ENCODE results near the gene NADSYN1.

NADSYN1 gene

DNA sequence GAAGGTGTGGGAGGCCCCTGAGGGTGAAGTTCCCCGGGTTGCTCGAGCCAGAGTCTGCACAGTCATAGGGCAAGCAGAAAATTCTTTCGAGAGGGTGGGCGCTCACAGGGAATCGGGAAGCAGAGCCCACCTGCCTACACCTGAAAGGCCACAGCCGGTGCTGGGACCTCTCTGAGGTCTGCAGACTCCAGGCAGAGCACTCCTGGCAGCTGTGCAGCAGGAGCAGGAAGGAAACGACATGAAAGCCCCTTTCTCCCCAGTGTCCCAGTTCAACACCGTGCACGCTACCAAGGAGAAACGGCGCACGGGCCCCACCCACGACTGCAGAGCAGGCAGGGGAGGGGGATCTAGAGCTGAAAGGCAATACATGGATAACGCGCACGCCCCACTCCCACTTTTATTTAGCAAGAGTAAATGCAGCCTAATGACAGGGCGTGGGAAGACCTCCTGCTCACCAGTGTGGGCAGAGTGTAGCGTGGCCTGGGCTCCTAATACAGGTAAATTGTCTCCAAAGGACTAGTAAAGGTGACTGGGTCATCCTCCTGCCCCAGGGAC, 18.4 kb upstream of the NADSYN1 start:
- no peak for DNase-seq

DNA sequence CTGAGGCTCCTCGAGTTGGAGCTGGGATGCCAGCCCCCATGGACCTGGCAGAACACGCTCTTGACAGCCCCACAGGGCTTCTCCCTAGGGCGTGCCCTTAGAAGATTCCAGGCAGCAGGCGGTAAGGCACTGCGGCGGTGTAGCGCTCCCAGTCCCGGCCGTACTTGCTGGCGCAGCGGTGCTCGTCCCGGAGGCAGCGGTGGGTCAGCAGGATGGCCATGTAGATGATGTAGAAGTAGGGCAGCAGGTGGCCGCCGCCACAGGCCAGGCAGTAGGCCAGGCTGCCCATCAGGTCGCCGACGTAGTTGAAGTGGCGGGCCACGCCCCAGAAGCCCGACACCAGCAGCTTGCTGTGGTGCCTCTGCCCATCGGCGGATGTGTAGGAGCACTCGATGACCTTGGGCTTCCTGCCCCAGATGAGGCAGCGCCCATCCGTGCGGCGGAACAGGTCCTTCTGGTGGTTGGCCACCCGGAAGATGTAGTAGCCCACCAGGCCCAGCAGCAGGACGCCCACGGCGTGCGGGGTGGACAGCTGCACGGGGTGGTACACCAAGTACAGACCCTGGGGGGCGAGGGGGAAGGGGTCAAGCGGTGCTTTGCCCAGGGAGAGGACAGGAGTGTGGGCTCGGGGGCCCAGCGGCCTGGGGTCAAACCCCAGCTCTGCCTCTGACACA, 17.6 kb upstream of the NADSYN1 start:
- no peak for DNase-seq

DNA sequence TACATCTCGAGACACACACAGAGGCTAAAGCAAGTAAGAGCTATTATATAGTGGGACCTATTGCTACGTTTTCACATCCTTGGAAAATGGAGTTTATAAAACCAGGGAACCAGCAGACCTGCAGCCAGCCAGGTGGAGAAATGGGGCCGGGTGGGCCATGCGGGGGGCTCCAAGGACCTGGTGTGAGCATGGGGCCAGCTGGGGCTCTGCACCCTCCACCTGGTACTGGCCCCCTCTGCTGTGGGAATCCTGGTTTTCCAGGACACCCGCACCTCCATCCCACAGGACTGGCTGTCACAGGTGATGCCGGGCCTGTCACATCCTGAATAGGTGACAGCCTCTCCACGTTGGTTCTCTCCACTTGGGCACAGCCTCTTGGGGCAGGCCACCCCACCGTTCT, 16.1 kb upstream of the NADSYN1 start:
- DNase-seq: no peak

DNA sequence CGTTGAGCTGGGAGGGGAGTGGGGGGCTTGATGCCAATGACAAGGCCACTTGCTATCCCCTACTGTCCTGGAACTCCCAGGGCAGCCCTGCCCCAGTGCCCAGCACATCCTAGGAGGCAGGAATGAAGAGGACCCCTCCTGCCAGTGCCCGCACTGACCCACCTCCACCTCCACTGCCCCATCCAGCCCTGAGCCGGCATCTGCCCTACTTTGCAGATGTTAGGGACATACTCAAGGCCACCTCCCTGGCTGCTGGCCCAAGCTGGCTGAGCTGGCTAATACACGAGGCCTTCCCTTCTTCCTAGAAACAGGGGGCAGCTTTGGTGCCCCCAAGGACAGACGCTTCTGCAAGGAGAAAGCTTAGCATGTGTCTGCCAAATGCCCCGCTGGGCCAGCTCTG, 15.6 kb upstream of the NADSYN1 start:
- DNase-seq: no peak

DNA sequence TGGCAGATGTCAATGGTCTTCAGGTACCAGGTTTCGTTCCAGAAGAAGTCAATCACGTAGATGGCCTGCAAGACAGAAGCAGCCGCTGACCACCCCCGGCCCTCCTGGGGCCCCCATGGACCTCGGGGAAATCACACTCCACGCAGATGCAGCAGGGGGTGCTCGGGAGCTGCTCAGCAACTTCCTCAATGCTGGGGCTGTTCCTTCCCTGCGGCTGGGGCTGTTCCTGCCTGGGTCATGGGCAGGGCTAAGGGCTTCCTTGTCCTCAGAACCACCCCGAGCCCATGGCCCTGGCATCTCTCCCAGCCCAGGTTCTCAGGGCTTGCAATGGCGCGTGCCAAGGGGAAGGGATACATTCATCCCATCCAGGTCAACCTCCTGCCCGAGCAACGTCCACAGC, 15.1 kb upstream of the NADSYN1 start:
- no peak for DNase-seq

DNA sequence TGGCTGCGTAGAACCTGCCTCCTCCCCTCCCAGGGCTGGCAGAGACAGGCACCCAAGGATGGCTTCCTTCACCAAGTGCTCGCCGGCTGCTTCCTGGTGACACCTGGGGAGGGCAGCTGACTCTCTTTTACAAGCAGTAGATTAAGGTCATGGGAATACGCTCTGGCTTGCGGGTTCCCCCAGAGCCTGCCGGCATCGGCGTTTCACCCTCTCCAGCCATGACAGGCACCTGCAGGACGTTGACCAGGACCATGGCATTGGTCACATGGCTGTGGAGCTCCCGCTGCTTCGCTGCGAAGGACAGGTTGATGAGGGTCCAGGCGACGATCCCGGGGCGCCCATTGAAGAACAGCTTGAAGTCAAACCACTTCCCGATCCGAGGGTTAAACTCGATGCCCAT, 14.4 kb upstream of the NADSYN1 start:
- no peak for DNase-seq

DNA sequence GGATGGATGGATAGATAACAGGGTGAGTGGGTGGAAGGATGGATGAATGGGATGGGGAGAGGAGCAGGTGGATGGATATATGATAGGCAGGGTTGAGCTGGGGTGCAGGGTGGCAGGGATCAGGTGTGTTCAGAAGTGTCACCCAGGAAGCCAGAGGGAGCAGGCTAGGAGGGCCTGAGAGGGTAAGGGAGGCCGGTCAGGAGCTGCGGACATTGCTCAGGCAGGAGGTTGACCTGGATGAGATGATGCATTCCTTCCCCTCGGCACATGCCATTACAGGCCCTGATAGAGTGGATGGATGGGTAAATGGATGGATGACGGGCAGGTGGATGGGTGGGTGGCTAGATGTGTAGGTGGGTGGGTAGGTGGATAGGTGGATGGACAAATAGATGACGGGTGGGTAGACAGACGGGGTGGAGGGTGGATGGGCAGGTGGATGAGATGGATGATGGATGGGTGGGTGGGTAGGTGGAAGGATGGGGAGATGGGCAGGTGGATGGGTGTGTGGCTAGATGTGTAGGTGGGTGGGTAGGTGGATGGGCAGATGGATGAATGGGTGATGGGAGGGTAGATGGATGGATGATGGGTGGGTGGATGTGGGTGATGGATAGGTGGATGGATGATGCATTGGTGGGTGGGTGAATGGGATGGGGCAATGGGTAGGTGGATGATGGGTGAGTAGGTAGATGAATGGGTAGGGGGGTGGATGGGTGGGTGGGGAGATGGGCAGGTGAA, 12.8 kb upstream of the NADSYN1 start:
- no peak for DNase-seq

DNA sequence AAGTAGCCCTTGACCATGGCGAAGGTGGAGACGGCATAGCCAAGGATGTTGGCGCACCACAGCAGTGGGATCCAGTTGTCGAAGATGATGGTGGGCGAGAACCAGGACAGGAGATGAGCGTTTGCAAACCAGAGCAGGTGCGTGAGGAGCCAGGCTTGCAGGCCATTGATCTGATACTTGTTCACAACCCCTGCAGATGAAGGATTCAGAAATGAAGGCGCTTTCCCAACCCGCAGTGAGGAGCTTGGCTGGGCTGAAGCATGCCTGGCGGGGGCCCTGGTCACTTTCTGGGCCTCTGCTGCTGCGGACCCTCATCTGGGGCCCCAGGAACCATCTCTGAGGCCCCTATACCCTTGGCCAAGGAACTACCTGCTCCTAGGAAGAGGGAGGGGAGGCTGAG, 11.8 kb upstream of the NADSYN1 start:
- DNase-seq: no peak

DNA sequence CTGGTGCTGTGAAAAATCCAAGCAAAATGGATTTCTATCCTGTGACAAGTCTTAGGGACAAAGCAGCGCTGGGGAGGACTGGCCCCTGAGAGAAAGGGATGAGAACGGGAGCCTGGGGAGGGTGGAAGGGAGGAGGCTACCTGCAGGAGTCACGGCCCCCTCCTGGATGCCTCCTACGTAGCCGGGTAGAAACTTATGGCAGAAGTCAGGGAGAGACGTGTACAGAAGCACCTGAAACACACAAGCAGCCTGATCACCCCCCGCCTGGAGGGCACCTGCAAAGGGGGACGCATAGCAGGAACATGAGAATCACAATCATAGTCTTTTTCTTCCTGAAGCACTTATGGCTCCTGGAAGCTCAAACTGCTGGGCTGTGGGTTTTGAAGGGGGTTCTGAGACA, 10.9 kb upstream of the NADSYN1 start:
- DNase-seq: no peak

DNA sequence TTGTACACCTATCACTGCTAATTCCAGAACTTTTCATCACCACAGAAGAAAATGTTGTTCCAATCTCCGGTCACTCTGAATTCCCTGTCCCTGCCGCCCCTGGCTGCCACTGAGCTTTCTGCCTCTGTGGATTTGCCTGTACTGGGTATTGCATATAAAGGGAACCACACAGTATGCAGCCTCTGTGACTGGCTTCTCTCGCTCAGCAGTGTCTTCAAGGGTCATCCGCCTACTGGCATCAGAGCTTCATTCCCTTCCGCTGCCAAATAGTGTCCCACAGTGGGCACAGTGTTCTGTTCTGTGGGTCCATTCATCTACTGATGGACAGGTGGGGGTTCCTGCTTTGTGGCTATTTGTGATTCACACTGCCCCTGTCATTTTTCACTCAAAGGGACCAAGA, 10.1 kb upstream of the NADSYN1 start:
- no peak for DNase-seq

DNA sequence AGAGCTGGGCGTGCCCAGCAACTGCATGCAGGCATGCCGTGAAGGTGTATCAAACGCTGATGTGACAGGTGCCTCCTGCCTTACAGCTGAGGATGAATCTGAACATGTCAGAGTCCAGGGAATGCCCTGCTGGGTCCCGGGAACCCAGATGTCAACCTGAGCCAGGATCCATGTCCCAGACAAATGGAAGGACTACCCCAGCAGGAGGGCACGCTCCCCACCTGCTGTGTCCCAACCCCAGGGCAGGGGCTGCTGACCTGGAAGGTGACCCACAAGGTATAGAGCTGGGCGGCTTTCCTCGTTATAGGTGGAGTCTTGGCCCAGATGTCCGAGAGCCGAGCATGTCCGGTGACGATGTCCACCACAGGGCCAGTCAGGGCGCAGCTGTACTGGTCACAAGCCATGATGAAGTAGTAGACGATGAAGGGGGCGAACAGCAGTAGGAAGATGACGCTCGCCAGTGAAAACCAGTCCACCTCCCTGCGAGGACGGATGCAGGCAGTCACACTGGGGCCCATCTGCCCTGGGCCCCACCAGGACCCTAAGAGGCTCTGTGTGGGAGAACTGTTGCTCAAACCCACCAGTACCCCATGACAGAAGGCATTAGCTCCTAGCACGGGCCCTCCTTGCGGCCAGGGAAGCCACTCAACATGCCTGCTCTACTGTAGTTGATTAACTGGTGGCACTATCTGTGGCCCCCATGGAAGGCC, 9.1 kb upstream of the NADSYN1 start:
- no peak for DNase-seq

DNA sequence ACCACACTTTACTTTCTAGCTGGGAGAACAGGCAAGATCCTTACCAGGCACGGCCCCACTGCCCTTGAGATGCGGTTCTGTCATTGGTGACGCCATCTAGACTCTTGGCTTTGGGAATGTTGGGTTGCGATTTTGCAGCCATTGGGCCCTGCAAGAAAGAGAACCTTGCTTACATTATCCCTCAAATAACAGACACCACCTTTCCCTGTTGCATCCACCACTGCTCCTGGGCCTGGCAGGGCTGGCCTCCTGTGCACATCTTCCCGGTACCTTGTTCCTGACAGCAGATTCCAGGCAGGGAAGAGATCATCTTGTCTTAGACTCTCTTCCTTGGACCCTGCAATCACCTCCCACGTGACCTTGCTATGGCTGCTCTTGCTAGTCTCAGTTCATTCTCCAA, 8.2 kb upstream of the NADSYN1 start:
- DNase-seq: no peak

DNA sequence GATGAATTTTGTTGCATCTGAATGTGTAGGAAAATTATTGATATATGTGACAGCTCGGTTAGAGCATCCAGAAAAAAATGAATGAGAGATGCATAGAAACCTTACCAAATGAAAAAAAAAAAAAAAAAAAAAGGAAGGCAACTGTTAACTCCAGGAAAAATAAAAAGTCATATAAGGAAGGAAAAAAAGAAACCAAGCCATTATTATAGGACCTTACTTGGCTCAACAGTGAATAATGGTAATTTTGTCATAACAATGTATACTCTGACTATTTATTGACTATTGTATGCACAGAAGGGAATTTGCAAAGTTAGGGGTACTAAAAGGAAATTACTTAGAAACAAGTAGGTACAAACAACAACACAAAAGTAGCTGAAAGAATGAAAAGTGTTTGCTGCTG, 6.9 kb upstream of the NADSYN1 start:
- no peak for DNase-seq

DNA sequence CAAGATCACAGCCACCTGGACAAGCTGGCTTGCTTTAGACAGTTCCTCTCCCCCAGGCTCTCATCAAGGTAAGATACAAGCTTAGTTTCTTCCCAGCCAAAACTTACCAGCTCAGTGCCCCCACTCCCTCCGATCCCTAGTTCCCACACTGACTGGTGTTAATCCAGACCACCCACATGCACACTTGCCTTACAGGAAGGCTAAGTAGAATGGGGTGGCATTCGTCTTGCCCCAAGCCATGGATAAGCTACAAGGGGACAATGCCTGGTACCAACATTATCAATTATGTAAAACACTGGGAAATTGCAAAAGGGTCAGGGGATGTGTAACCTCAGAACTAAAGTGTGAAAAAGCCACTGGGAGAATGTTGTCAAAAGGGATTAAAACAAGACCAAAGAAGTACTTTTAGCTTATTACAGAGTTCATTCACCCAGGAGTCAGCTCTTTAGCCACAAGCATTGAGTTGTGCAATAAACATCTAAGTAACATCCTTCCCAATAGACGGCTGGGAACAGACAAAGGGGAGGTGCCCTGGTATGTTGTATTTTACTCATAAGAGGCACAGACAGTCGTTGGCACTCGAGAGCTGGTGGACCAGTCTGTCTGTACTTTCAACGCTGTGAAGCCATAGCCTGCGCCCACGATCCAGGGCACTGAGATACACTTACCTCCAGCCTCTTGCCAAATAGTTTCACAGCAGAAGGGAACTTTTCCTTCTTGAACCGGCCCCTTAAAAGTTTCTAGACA, 5.9 kb upstream of the NADSYN1 start:
- DNase-seq: no peak

DNA sequence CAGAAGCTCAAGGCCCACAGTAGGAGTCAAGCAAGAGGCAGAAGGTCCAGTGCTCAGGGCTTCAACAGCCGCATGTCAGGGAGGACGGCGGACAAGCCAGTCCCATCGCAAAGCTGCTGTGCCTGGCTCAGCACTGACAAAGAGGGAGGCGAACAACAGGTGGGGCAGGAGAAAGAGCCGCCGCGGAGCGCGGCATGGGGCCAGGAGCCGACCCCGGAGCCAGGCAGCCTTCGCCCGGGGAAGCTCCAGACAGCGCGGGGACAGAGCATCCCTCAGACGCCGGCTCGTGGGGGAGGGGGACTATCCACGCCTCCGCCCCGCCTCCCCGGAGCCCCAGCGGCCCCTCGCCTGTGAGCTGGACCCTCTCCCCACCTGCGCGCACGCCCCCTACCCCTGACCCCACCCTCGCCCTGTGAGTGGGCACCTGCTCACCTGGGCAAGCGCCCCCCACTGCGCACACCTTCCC, 5.2 kb upstream of the NADSYN1 start:
- peak; percentile 30 to 54 for DNase-seq

DNA sequence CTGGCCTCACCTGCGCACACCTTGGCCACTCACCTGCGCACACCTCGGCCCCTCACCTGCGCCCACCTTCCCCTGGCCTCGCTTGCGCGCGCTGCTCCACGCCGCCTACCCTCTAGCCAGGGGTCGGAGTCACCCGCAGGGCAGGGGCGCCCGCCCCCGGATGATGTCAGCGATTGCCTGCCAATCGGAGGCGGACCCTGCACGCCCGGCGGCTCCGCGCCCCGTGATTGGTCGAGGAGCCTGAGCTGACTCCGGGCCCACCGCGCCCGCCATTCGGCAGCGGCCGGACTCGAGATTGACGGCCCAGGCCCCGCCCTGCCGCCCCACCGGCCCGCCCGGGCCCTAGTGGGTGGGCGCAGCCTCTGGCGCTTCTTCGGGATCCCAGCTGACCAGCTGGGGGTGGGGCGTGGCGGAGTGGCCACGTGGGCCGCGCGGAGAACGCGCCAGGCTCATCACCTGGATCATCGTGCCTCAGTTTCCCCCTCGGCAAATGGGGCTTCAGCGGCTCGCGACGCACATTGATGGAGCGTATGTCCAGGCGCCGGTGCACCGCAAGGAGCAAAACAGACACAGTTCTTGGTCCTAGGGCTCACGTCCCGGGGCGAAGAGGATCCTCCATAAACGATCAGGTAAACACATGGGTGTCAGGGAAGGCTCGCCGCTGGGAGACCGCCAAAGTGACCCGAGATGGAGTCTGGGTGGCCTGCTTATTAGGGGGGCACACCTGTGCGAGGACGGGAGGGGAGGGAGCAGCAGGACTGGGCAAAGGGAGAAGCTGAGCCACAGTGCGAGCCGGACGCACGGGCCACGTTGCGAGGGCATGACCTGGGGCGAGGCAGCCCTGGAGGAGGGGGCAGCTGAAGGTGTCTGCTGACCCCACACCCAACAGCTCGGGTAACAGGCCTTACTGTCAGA, 4.5 kb upstream of the NADSYN1 start, which contains the start of gene DHCR7:
DHCR7 (minus strand) TSS at position 137 of the 915 bp plus-strand sequence. CDS start 3,441 bp downstream, outside the sequence.
- peak; percentile 95 to 97 for DNase-seq

DNA sequence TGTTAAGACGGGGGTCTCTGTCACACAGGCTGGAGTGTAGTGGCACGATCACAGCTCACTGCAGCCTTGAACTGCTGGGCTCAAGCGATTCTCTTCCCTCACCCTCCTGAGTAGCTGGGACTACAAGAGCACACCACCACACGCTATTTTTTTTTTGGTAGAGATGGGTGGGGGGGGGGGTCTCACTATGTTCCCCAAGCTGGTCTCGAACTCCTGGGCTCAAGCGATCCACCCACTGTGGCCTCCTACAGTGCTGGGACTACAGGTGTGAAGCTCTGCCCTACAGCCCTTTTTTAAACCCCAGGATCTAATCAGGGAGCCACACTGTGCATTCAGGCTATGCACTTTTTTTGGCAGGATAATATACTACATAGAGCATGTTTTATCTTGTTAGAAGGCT, 3.4 kb upstream of the NADSYN1 start:
- DNase-seq: no peak

DNA sequence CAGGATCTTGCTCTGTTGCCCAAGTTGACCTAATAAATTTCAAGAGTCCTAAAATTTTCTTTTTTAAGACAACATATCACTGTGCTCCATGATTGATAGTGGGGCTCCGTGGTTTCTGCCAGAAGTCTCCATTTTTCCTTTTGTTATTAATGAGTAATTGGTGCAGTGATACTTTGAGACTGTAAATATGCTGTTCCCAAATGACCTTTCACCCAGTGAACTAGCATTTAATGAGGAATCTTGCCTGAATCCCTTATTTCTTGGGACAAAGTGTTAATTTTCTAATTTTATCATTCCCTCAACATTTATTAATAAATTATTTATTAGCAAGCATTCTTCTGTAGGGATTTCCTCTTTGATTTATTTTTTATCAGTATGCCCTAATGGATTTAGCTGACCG, 2.5 kb upstream of the NADSYN1 start:
- DNase-seq: no peak

DNA sequence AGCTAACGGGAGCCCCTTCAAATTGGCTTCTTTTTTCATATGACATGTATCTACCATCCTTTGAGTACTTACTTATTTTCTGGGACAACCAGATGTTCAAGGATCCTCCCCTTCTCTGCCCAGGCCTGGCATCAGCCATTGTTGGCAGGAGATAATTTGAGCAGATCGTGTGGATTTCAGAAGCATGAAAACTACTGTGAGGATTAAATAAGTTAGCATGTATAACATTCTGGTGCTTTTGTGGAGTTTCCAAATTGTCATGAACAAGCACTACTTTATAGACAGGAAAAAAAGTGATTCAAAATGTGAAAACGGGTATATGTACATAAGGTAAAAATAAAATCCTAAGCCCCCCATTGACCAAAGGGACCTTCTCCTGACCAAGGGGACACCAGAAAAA, 2.1 kb upstream of the NADSYN1 start:
- no peak for DNase-seq

DNA sequence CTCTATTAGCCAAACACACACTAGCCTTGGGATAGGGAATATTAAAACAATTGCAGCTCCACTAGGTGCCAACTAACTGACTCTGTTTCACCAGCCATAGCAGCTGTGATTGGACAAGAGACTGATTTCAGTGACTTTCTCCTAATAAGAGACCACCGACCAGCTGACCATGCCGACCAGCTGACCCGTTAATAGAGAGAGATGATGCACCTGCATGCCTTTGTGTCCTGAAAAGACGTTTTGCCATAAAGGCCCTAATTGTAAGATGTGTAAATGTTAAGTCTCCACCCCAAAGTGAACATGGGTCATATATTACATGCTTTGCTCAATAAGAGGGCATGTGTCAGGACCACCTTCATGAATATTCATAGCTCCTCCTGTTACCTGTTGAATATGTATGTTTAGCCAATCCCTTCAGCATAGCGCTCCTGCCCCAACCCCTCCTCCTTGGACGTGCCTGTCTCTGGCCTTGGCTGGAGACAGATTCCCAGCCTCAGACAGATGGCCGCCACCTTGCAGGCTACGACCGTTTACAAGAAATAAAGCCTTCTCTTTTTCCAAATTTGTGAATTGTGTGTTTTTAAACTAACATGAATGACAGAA, 1.3 kb upstream of the NADSYN1 start:
- peak; percentile 28 to 39 for DNase-seq
